OCI-LY7 (cell line): Measurements from ENCODE around the gene SRRM2.

Experiments
- EZH2phosphoT487 ChIP-seq: fragments of 200-600 bp; sonication (generic); IDR thresholded peaks from 2 replicates; pipeline ENCODE4 v1.6.1; 2018; ENCODE audit warnings: low read depth, borderline replicate concordance, mild to moderate bottlenecking, mixed run types, antibody characterized with exemption, low read length, moderate library complexity, mixed read lengths
- TF ChIP-seq, protein P1 (sequence below): fragments of 200-600 bp; sonication (generic); conservative IDR thresholded peaks from 2 replicates; pipeline ENCODE4 v1.5.1; 2014; ENCODE audit warnings: mild to moderate bottlenecking, antibody characterized with exemption, low read length, moderate library complexity, mixed read lengths

DNA sequence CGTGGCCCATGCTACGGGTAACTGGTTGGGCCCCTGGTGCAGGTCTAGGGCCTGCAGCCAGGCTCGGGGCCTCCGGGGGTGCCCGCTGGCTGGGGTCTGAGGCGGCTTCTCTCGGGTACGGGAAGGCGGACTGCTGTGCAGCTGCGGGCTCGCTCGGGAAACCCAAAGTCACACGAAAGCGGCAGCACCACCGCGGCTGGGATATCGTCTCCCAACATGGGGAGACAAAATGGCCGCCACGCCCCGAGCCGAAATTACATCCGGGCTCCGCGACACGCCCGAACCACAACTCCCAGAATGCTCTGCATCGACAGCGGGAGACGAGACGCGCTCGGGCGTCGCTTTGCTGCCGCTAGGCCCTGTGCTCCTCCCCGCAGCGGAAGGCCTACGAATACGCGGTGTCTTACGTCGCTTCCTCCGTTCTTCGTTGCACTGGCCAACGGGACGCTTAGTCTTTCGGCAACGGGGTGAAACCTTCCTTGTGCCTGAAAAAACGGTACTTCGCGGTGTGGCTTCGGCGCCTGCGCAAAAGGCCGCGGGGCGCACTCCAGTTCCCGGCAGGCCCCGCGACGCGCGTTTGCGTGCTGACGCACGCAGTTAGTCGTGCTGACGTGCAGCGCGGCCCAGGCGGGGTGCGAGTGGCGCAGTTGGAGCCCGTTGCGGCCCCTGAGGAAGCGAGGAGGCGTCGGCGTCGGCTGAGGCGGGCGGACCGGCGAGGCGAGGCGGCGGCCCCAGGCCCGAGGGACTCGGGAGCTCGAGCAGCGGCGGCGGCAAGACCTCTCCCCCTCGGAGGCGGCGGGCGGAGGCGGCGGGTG lies at the start of gene SRRM2:
- TF ChIP-seq, protein P1, sequence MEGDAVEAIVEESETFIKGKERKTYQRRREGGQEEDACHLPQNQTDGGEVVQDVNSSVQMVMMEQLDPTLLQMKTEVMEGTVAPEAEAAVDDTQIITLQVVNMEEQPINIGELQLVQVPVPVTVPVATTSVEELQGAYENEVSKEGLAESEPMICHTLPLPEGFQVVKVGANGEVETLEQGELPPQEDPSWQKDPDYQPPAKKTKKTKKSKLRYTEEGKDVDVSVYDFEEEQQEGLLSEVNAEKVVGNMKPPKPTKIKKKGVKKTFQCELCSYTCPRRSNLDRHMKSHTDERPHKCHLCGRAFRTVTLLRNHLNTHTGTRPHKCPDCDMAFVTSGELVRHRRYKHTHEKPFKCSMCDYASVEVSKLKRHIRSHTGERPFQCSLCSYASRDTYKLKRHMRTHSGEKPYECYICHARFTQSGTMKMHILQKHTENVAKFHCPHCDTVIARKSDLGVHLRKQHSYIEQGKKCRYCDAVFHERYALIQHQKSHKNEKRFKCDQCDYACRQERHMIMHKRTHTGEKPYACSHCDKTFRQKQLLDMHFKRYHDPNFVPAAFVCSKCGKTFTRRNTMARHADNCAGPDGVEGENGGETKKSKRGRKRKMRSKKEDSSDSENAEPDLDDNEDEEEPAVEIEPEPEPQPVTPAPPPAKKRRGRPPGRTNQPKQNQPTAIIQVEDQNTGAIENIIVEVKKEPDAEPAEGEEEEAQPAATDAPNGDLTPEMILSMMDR: no peak
- TF ChIP-seq EZH2phosphoT487: no peak
